Calu3 (cell line): ENCODE data around the gene WLS. TPM values are rescaled to one million over a fixed set of nuclear protein-coding genes. Genes with fewer than 3 reads are reported as not detected.

Source experiments
- BruUV-seq: library from RNA; stranded (reverse); fragments of 400-500 nt; replicated peaks from 2 replicates; lab custom pipeline; 2021; lab: Mats Ljungman, UMichigan
- CTCF ChIA-PET: fragments of 300-600 bp; sonication (Branson Sonifier 250); formaldehyde crosslinking; loops from one replicate; lab custom pipeline; 2022; ENCODE audit warnings: antibody characterized with exemption; lab: Charles Lee
- DNase-seq: peaks from one replicate; pipeline ENCODE4 v3.0.0; 2022
- H3K27ac Mint-ChIP-seq: one replicate; pipeline ENCODE4 v1.8.0; 2022; ENCODE audit warnings: mixed read lengths; ENCODE audit not compliant: unreplicated experiment
- H3K27me3 Mint-ChIP-seq: one replicate; pipeline ENCODE4 v1.8.0; 2022; ENCODE audit warnings: mixed read lengths; ENCODE audit not compliant: unreplicated experiment
- H3K36me3 Mint-ChIP-seq: one replicate; pipeline ENCODE4 v1.8.0; 2022; ENCODE audit warnings: mild to moderate bottlenecking, moderate library complexity, mixed read lengths; ENCODE audit not compliant: insufficient read depth, unreplicated experiment
- H3K4me1 Mint-ChIP-seq: one replicate; pipeline ENCODE4 v1.8.0; 2022; ENCODE audit warnings: mild to moderate bottlenecking, low read depth, mixed read lengths; ENCODE audit not compliant: unreplicated experiment
- H3K4me3 Mint-ChIP-seq: one replicate; pipeline ENCODE4 v1.8.0; 2022; ENCODE audit warnings: mild to moderate bottlenecking, low read depth, moderate library complexity, mixed read lengths; ENCODE audit not compliant: unreplicated experiment
- H3K9me3 Mint-ChIP-seq: one replicate; pipeline ENCODE4 v1.8.0; 2022; ENCODE audit warnings: low read depth, mixed read lengths; ENCODE audit not compliant: unreplicated experiment
- CTCF ChIP-seq: fragments of 200-600 bp; IDR thresholded peaks from one replicate; pipeline ENCODE4 v1.8.0; 2022; ENCODE audit warnings: antibody characterized with exemption; ENCODE audit not compliant: unreplicated experiment
- intact Hi-C: fragments of 100-400 bp; cut with micrococcal nuclease; formaldehyde crosslinking; loops from one replicate; pipeline ENCODE4 v1.10.0; 2022; ENCODE audit not compliant: unreplicated experiment
- total RNA-seq: library from RNA; stranded (reverse); gene quantifications from 2 replicates; pipeline ENCODE4 v1.2.3, GENCODE V29; 2022

Gene WLS
- total RNA-seq, 1 experiment from 2014 or later: 50.9 TPM

- Mint-ChIP-seq H3K4me3 (no peak overlapping the region), H3K9me3 (no peaks in the 10 kb centered on the region), H3K27me3 (no peaks in the 10 kb centered on the region), H3K36me3 (no peaks in the 10 kb centered on the region), H3K27ac (no peak overlapping the region), H3K4me1 (no peaks in the 10 kb centered on the region)
- intact Hi-C loops: no loop called here
- DNase-seq: no peak
- TF ChIP-seq CTCF: no peak
- no TSS peak for BruUV-seq
- CTCF ChIA-PET: no interaction called here
These were observed 20.5 kb downstream of the WLS start for GRCh38 chr1:68211761-68212380.

- no peak overlapping the region for H3K4me3 Mint-ChIP-seq
- no TSS peak for BruUV-seq
- no peaks in the 10 kb centered on the region for H3K9me3 Mint-ChIP-seq
- no peak for TF ChIP-seq CTCF
- no peaks in the 10 kb centered on the region for H3K27me3 Mint-ChIP-seq
- H3K4me1 Mint-ChIP-seq: peaks cover 6% of the 10 kb centered on the region
- no peak for DNase-seq
- no peaks in the 10 kb centered on the region for H3K36me3 Mint-ChIP-seq
- CTCF ChIA-PET: no interaction called here
- no peak overlapping the region for H3K27ac Mint-ChIP-seq
- intact Hi-C loops: no loop called here
These were observed 21.5 kb downstream of the WLS start for GRCh38 chr1:68210829-68211228.

- CTCF ChIA-PET: interaction anchor here (0.5 kb wide), 1 partner anchor 19 kb away, joined by 3 read pairs; no protein-coding TSS in a partner anchor
- no peak overlapping the region for H3K27ac Mint-ChIP-seq
- H3K4me3 Mint-ChIP-seq: no peak overlapping the region
- no peak for DNase-seq
- intact Hi-C loops: no loop called here
- H3K27me3 Mint-ChIP-seq: no peaks in the 10 kb centered on the region
- peaks cover 11% of the 10 kb centered on the region for H3K4me1 Mint-ChIP-seq
- no peaks in the 10 kb centered on the region for H3K36me3 Mint-ChIP-seq
- BruUV-seq: no TSS peak
- TF ChIP-seq CTCF: no peak
- H3K9me3 Mint-ChIP-seq: no peaks in the 10 kb centered on the region
These were observed 22.3 kb downstream of the WLS start for GRCh38 chr1:68210027-68210426.

GRCh38 chr1:68206848-68207689 is 25.3 kb downstream of the WLS start:
- Mint-ChIP-seq H3K27ac (no peak overlapping the region), H3K27me3 (no peaks in the 10 kb centered on the region), H3K4me3 (no peak overlapping the region), H3K9me3 (no peaks in the 10 kb centered on the region), H3K4me1 (peaks cover 11% of the 10 kb centered on the region), H3K36me3 (no peaks in the 10 kb centered on the region)
- no TSS peak for BruUV-seq
- intact Hi-C loops: no loop called here
- TF ChIP-seq CTCF: no peak
- CTCF ChIA-PET: interaction anchor here (0.9 kb wide), 1 partner anchor 114 kb away, joined by 6 read pairs; no protein-coding TSS in a partner anchor
- DNase-seq: no peak
